GM12878 (cell line): ENCODE results near the gene SMAD9. TPM values are rescaled to one million over a fixed set of nuclear protein-coding genes. Genes with fewer than 3 reads are reported as not detected.

ENCODE experiments used
- ATAC-seq: fragments of 200-7000 bp; cut with Tn5 transposase; 3 replicates; pipeline ENCODE4 v1.9.1; 2020; ENCODE audit warnings: mild to moderate bottlenecking, moderate library complexity
- BruUV-seq: library from RNA; stranded (reverse); fragments of 400-500 nt; replicated peaks from 2 replicates; lab custom pipeline; 2021; lab: Mats Ljungman, UMichigan
- CTCF ChIA-PET: fragments of 300-600 bp; sonication (Branson Sonifier 250); formaldehyde crosslinking; extraction: SDS; loops from one replicate; lab custom pipeline; 2021; ENCODE audit warnings: inconsistent platforms; lab: Yijun Ruan, JAX
- POLR2A ChIA-PET: fragments of 350-600 bp; formaldehyde crosslinking; extraction: SDS; loops from one replicate; lab custom pipeline; 2021; ENCODE audit warnings: inconsistent platforms; lab: Charles Lee
- RAD21 ChIA-PET: fragments of 300-600 bp; sonication (Branson Sonifier 250); formaldehyde crosslinking; loops from one replicate; lab custom pipeline; 2023; ENCODE audit warnings: antibody characterized with exemption; ENCODE audit not compliant: unreplicated experiment; lab: Charles Lee
- SMC1A ChIA-PET: fragments of 300-600 bp; sonication (Branson Sonifier 250); formaldehyde crosslinking; loops from one replicate; lab custom pipeline; 2023; ENCODE audit not compliant: unreplicated experiment, uncharacterized antibody; lab: Charles Lee
- DNase-seq: peaks from one replicate; pipeline ENCODE4 v3.0.0-alpha.2; 2011; ENCODE audit warnings: low read depth, low spot score
- FAIRE-seq: peaks from 3 replicates; lab custom pipeline; 2011; peaks lifted over from hg19 to GRCh38; lab: Jason Lieb, UNC
- H2AFZ ChIP-seq: 2 replicates; pipeline ENCODE4 v1.6.0; 2011; ENCODE audit warnings: low read depth, low read length, control low read depth; ENCODE audit not compliant: control insufficient read depth
- H3K27ac ChIP-seq: 2 replicates; pipeline ENCODE4 v1.5.1; 2011; ENCODE audit warnings: control low read depth; ENCODE audit not compliant: control insufficient read depth, insufficient read depth
- H3K27me3 ChIP-seq, 2 experiments: replicated peaks in 1 of 2; 2 replicates each; pipeline versions ENCODE4 v1.6.0 to v1.6.1; 2011; ENCODE audit warnings: low read length in 1 of 2; ENCODE audit not compliant: control insufficient read depth in 2 of 2, insufficient read depth in 2 of 2
- H3K36me3 ChIP-seq, 2 experiments: 2 replicates each; pipeline ENCODE4 v1.5.1; 2011; ENCODE audit warnings: low read length in 1 of 2; ENCODE audit not compliant: control insufficient read depth in 2 of 2, insufficient read depth in 2 of 2
- H3K4me1 ChIP-seq: 2 replicates; pipeline ENCODE4 v1.6.1; 2011; ENCODE audit warnings: mild to moderate bottlenecking, low read length, moderate library complexity, mixed read lengths; ENCODE audit not compliant: control insufficient read depth, insufficient read depth
- H3K4me2 ChIP-seq: 2 replicates; pipeline ENCODE4 v1.6.0; 2011; ENCODE audit warnings: control low read depth; ENCODE audit not compliant: control insufficient read depth, insufficient read depth
- H3K4me3 ChIP-seq: fragments of 200-600 bp; sonication (generic); 2 replicates; pipeline ENCODE4 v1.5.1; 2016
- H3K79me2 ChIP-seq: 2 replicates; pipeline ENCODE4 v1.6.0; 2011; ENCODE audit warnings: low read length; ENCODE audit not compliant: control insufficient read depth, insufficient read depth
- H3K9ac ChIP-seq: 2 replicates; pipeline ENCODE4 v1.8.0; 2011; ENCODE audit warnings: low read length, control low read depth, mixed read lengths; ENCODE audit not compliant: control insufficient read depth, insufficient read depth
- H3K9me3 ChIP-seq: replicated peaks from 3 replicates; pipeline ENCODE4 v1.5.1; 2011; ENCODE audit warnings: mild to moderate bottlenecking, low read length; ENCODE audit not compliant: control insufficient read depth, insufficient read depth
- H4K20me1 ChIP-seq: 2 replicates; pipeline ENCODE4 v1.6.0; 2011; ENCODE audit not compliant: control insufficient read depth, insufficient read depth
- CREB1 ChIP-seq: IDR thresholded peaks from 2 replicates; pipeline ENCODE4 v1.6.1; 2012; ENCODE audit warnings: low read depth, mild to moderate bottlenecking, inconsistent platforms
- ETV6 ChIP-seq, 2 experiments: fragments of 450-650 bp in 1 of 2; IDR thresholded peaks in 1 of 2; conservative IDR thresholded peaks in 1 of 2; 2 replicates each; pipeline ENCODE4 v1.6.1; 2014; ENCODE audit warnings: antibody characterized with exemption in 1 of 2, borderline replicate concordance in 1 of 2, low read depth in 1 of 2, mild to moderate bottlenecking in 1 of 2, moderate library complexity in 1 of 2
- RB1 ChIP-seq: fragments of 450-650 bp; formaldehyde crosslinking; IDR thresholded peaks from 2 replicates; pipeline ENCODE4 v1.6.1; 2017; ENCODE audit warnings: mild to moderate bottlenecking, borderline replicate concordance
- RELA ChIP-seq: fragments of 450-650 bp; IDR thresholded peaks from 2 replicates; pipeline ENCODE4 v1.8.0; 2014; ENCODE audit warnings: borderline replicate concordance; ENCODE audit not compliant: partially characterized antibody
- SIX5 ChIP-seq: IDR thresholded peaks from 2 replicates; pipeline ENCODE4 v1.6.1; 2011; ENCODE audit warnings: mild to moderate bottlenecking, low read depth, low read length, moderate library complexity; ENCODE audit not compliant: severe bottlenecking
- ZSCAN29 ChIP-seq: fragments of 450-650 bp; IDR thresholded peaks from 2 replicates; pipeline ENCODE4 v1.6.1; 2017; ENCODE audit warnings: mild to moderate bottlenecking, moderate library complexity
- WGBS: methylation state at CpG from one replicate; pipeline ENCODE4 v1.1.6; 2016; ENCODE audit warnings: low lambda C conversion rate; ENCODE audit not compliant: insufficient replicate concordance, insufficient coverage; ENCODE audit errors: missing lambda C conversion rate; 5-methylcytosine and 5-hydroxymethylcytosine counted together
- in situ Hi-C: fragments of 300-500 bp; cut with MboI; formaldehyde crosslinking; loops from 9 replicates; pipeline ENCODE4 v1.14.3; 2018; ENCODE audit warnings: mixed read lengths
- intact Hi-C: fragments of 100-400 bp; cut with micrococcal nuclease; formaldehyde crosslinking; loops from one replicate; pipeline ENCODE4 v1.14.2; 2022; ENCODE audit not compliant: unreplicated experiment
- polyA plus RNA-seq, 11 experiments: library from polyadenylated mRNA; depleted of rRNA in 4 of 11; unstranded in 6 of 11; stranded (reverse) in 5 of 11; fragments of >200 nt; fragmentation: Nextera tagmentation in 4 of 11; fragmentation: Illumina TruSeq in 1 of 11; extraction: Ambion mirVana in 4 of 11; extraction: Trizol in 1 of 11; gene quantifications; 1 replicate in 1 of 11; 2 replicates in 10 of 11; pipeline versions ENCODE4 v1.2.1 to v1.2.3, GENCODE V29; 2011 to 2016; ENCODE audit warnings: inconsistent platforms in 2 of 11, missing spikeins in 2 of 11, low read depth in 1 of 11
- total RNA-seq, 4 experiments: library from RNA; depleted of rRNA in 3 of 4; stranded (reverse); fragments of >200 nt in 3 of 4; fragmentation: Illumina TruSeq in 1 of 4; extraction: Trizol in 1 of 4; gene quantifications; 2 replicates each; pipeline versions ENCODE4 v1.2.1 to v1.2.3, GENCODE V29; 2013 to 2021
- TF ChIP-seq, protein P1 (sequence below): fragments of 450-650 bp; IDR thresholded peaks from 2 replicates; pipeline ENCODE4 v1.6.1; 2018; ENCODE audit warnings: borderline replicate concordance, mild to moderate bottlenecking; ENCODE audit not compliant: partially characterized antibody
- TF ChIP-seq, protein P2 (sequence below): fragments of 450-650 bp; formaldehyde crosslinking; IDR thresholded peaks from 2 replicates; pipeline ENCODE4 v1.4.0; 2020; ENCODE audit warnings: mild to moderate bottlenecking, moderate library complexity
- TF ChIP-seq, protein P3 (sequence below): IDR thresholded peaks from 2 replicates; pipeline ENCODE4 v1.6.1; 2011; ENCODE audit warnings: borderline replicate concordance, low read depth, mild to moderate bottlenecking, moderate library complexity, mixed read lengths, low read length; ENCODE audit not compliant: insufficient read depth; ENCODE audit errors: extremely low read length

Gene SMAD9
- total and polyA plus RNA-seq, 10 of the 15 experiments (the other 5 are each of a cell fraction or from before 2014, with no cell fraction given): 0.22 to 0.69 (median 0.42) TPM; not detected in 6

DNA sequence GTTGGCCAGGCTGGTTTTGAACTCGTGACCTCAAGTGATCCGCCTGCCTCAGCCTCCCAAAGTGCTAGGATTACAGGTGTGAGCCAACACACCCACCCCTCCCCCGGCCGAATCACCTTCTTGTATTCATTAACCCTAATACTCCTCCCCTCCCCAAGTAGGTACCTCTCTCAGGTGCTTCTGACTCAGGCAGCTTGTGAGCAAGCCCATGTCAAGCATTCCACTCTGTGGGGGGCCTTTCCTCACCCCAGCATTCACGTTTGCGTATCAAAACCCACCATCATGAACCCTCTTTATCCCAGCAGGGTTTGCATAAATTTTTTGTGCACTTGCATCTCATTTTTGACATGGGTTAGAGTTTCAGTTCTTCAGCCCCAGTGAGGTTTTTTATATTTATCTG lies 124.6 kb downstream of the SMAD9 start:
- H3K27me3 ChIP-seq: no peaks in the 10 kb centered on the region
- TF ChIP-seq, protein P1, sequence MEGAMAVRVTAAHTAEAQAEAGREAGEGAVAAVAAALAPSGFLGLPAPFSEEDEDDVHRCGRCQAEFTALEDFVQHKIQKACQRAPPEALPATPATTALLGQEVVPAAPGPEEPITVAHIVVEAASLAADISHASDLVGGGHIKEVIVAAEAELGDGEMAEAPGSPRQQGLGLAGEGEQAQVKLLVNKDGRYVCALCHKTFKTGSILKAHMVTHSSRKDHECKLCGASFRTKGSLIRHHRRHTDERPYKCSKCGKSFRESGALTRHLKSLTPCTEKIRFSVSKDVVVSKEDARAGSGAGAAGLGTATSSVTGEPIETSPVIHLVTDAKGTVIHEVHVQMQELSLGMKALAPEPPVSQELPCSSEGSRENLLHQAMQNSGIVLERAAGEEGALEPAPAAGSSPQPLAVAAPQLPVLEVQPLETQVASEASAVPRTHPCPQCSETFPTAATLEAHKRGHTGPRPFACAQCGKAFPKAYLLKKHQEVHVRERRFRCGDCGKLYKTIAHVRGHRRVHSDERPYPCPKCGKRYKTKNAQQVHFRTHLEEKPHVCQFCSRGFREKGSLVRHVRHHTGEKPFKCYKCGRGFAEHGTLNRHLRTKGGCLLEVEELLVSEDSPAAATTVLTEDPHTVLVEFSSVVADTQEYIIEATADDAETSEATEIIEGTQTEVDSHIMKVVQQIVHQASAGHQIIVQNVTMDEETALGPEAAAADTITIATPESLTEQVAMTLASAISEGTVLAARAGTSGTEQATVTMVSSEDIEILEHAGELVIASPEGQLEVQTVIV: no peak
- TF ChIP-seq, protein P2, sequence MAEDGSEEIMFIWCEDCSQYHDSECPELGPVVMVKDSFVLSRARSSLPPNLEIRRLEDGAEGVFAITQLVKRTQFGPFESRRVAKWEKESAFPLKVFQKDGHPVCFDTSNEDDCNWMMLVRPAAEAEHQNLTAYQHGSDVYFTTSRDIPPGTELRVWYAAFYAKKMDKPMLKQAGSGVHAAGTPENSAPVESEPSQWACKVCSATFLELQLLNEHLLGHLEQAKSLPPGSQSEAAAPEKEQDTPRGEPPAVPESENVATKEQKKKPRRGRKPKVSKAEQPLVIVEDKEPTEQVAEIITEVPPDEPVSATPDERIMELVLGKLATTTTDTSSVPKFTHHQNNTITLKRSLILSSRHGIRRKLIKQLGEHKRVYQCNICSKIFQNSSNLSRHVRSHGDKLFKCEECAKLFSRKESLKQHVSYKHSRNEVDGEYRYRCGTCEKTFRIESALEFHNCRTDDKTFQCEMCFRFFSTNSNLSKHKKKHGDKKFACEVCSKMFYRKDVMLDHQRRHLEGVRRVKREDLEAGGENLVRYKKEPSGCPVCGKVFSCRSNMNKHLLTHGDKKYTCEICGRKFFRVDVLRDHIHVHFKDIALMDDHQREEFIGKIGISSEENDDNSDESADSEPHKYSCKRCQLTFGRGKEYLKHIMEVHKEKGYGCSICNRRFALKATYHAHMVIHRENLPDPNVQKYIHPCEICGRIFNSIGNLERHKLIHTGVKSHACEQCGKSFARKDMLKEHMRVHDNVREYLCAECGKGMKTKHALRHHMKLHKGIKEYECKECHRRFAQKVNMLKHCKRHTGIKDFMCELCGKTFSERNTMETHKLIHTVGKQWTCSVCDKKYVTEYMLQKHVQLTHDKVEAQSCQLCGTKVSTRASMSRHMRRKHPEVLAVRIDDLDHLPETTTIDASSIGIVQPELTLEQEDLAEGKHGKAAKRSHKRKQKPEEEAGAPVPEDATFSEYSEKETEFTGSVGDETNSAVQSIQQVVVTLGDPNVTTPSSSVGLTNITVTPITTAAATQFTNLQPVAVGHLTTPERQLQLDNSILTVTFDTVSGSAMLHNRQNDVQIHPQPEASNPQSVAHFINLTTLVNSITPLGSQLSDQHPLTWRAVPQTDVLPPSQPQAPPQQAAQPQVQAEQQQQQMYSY (CRISPR knock-in tag): no peak
- TF ChIP-seq RB1 (no peak), ETV6 (conservative IDR thresholded peaks at IDR 0.05 in 1 of 2, IDR thresholded peaks at IDR 0.05 in 1 of 2; ENCODE audit: borderline replicate concordance in 1 of 2, low read depth in 1 of 2) (no peak), SIX5 (no peak), RELA (no peak), CREB1 (no peak), ZSCAN29 (no peak)
- TF ChIP-seq, protein P3, sequence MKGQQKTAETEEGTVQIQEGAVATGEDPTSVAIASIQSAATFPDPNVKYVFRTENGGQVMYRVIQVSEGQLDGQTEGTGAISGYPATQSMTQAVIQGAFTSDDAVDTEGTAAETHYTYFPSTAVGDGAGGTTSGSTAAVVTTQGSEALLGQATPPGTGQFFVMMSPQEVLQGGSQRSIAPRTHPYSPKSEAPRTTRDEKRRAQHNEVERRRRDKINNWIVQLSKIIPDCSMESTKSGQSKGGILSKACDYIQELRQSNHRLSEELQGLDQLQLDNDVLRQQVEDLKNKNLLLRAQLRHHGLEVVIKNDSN: no peak
- H3K4me2 ChIP-seq: no peak overlapping the region
- POLR2A ChIA-PET: no interaction called here
- H3K27ac ChIP-seq: no peak overlapping the region
- in situ Hi-C loops: no loop called here
- FAIRE-seq (no peak), DNase-seq (no peak), ATAC-seq (no peak)
- no peak overlapping the region for H3K9ac ChIP-seq
- SMC1A ChIA-PET: no interaction called here
- CTCF ChIA-PET: no interaction called here
- no peaks in the 10 kb centered on the region for H3K36me3 ChIP-seq
- BruUV-seq: no TSS peak
- no peaks in the 10 kb centered on the region for H4K20me1 ChIP-seq
- no peak overlapping the region for H3K4me3 ChIP-seq
- H2AFZ ChIP-seq: no peak overlapping the region
- no peaks in the 10 kb centered on the region for H3K4me1 ChIP-seq
- RAD21 ChIA-PET: no interaction called here
- no peaks in the 10 kb centered on the region for H3K79me2 ChIP-seq
- 14% methylated on average over 6 of the region's 6 CpGs for WGBS
- intact Hi-C loops: no loop called here
- H3K9me3 ChIP-seq: no peaks in the 10 kb centered on the region
